ENCODE results near the gene ATF7.

The ATF7 gene

DNA sequence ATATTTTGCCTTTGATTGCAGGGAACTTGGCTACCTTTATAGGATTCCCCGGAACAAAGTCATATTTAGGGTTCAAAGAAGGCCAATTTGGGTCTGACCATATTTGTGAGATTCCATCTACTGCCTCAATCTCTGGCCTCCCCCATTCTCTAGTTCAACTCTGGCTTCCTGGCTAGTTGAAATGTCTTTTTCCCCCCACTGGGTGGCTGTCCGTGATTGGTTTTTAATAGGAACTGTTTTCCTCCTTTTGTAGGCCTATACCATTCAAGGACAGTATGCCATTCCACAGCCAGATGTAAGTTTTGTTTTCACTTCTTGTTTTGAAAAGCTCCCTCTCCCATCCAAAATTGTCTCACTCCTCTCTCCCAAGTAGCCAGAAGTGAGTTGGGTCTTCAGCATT, 160.5 kb downstream of the ATF7 start:
- H3K4me3 ChIP-seq (ENCODE audit: low read depth, low read length): no peak overlapping the region
- no peak for DNase-seq (ENCODE audit: low read depth)
- TF ChIP-seq, protein P1, sequence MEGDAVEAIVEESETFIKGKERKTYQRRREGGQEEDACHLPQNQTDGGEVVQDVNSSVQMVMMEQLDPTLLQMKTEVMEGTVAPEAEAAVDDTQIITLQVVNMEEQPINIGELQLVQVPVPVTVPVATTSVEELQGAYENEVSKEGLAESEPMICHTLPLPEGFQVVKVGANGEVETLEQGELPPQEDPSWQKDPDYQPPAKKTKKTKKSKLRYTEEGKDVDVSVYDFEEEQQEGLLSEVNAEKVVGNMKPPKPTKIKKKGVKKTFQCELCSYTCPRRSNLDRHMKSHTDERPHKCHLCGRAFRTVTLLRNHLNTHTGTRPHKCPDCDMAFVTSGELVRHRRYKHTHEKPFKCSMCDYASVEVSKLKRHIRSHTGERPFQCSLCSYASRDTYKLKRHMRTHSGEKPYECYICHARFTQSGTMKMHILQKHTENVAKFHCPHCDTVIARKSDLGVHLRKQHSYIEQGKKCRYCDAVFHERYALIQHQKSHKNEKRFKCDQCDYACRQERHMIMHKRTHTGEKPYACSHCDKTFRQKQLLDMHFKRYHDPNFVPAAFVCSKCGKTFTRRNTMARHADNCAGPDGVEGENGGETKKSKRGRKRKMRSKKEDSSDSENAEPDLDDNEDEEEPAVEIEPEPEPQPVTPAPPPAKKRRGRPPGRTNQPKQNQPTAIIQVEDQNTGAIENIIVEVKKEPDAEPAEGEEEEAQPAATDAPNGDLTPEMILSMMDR (IDR thresholded peaks at IDR 0.05; ENCODE audit: low read depth, low read length): no peak
- TF ChIP-seq MYC (IDR thresholded peaks at IDR 0.05; ENCODE audit: low read depth, low read length): no peak
- no peak for TF ChIP-seq POLR2A (IDR thresholded peaks at IDR 0.05; ENCODE audit: extremely low read depth, insufficient read length)
- TF ChIP-seq, protein P2, sequence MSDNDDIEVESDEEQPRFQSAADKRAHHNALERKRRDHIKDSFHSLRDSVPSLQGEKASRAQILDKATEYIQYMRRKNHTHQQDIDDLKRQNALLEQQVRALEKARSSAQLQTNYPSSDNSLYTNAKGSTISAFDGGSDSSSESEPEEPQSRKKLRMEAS (IDR thresholded peaks at IDR 0.05; ENCODE audit: low read depth, low read length): no peak

DNA sequence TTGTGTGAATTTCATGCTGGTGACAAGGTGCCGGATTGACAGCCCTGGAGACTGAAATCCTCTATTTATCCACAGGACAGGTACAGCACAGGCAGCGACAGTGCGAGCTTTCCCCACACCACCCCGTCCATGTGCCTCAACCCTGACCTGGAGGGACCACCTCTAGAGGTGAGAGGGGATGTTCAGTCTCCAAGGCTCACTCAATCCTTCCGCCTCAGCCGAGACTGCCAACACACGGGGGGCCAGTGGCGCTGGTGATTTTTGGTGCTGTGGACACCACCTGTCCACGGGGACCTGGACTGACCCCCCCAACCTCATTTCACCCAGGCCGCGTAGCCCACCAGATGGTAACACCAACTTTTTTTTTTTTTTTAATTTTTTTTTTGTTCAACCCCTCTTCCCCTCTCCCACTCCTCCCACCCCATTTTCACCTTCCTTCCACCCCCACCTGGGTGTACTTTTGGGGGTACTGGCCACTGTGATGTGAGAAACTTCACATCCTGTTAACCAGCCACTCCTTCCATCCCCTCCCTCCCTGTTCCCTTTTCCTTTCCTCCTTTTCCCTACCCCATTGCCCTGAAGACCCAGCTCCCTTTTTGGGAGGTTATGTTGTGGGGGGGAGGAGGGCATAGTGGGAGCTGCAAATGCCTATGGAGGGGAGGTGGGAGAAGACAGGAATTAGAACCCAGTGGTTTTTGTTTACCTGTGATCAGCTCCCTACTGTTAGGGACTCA, 161.3 kb downstream of the ATF7 start:
- DNase-seq (ENCODE audit: low read depth): no peak
- TF ChIP-seq POLR2A (IDR thresholded peaks at IDR 0.05; ENCODE audit: extremely low read depth, insufficient read length): no peak
- TF ChIP-seq, protein P1 (IDR thresholded peaks at IDR 0.05; ENCODE audit: low read depth, low read length): no peak
- TF ChIP-seq MYC (IDR thresholded peaks at IDR 0.05; ENCODE audit: low read depth, low read length): no peak
- TF ChIP-seq, protein P2 (IDR thresholded peaks at IDR 0.05; ENCODE audit: low read depth, low read length): no peak
- no peak overlapping the region for H3K4me3 ChIP-seq (ENCODE audit: low read depth, low read length)

DNA sequence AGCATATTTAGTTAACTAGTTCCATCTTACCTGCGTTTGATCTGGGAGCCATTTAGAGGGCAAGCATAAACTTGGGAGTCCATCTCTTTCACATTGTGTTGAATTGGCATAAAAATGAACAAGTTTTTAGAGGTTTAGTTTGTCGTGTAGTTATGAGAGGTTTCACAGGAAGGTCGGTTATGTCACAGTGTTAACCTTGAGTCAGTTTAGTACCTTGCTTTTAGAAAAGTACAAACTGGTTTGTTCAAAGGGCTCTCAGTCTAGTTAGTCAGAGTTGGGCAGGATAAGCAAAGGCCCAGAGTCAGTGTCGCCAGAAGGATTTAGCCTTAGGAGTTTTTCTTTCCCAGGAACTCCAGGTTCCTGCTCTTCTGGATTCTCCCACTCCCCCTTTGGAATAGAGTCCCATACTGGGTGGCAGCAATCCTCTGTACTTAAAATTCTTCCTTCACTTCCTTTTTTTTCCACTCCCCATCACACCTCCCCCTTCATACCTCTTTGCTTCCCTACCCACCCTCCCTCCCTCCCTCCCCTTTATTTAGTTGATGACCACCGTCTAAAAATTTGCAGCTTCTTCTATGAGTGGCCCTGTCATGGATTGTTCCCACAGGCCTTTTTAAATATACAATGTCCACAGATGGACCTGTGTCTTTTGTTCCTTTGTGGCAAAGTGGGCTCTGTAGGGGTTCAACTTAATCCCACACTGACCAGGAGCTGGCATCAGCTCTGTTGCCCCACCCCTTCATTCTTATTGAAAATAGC, 162.2 kb downstream of the ATF7 start:
- no peak for DNase-seq (ENCODE audit: low read depth)
- TF ChIP-seq, protein P2 (IDR thresholded peaks at IDR 0.05; ENCODE audit: low read depth, low read length): no peak
- no peak overlapping the region for H3K4me3 ChIP-seq (ENCODE audit: low read depth, low read length)

DNA sequence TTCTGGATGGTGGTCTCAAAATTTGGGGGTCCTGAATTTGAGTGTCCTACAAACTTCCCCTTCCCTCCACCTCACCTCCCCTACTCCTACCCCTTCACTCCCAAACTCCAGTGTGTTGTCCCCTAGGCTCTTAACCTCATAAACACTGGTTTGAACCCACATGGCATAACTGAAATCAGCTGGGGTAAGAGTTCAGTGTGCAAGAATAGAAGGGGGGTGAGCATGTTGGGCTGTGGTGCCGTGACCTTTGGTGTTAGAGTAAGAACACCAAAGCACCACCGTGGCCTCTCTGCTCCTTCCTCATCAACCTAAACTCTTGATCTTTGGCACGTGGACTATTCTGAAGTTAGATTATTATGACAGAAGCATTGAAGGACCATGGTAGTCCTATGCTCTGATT, 163.2 kb downstream of the ATF7 start:
- DNase-seq (ENCODE audit: low read depth): no peak
- no peak overlapping the region for H3K4me3 ChIP-seq (ENCODE audit: low read depth, low read length)
- TF ChIP-seq POLR2A (IDR thresholded peaks at IDR 0.05; ENCODE audit: extremely low read depth, insufficient read length): no peak
- TF ChIP-seq, protein P1 (IDR thresholded peaks at IDR 0.05; ENCODE audit: low read depth, low read length): no peak
- TF ChIP-seq MYC (IDR thresholded peaks at IDR 0.05; ENCODE audit: low read depth, low read length): no peak
- TF ChIP-seq, protein P2 (IDR thresholded peaks at IDR 0.05; ENCODE audit: low read depth, low read length): no peak

DNA sequence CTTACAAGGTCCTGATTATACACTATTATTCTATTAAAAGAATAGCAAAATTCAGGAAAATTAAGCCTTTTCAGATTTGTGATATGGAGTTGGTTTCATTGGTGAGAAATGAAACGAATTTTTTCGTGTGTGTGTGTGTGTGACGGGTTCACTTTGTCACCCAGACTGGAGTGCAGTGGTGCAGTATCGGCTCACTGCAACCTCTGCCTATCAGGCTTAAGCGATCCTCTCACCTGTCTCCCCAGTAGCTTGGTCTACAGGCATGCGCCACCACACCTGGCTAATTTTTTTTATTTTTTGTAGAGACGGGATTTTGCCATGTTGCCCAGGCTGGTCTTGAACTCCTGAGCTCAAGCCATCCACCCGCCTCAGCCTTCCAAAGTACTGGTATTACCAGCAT, 164.6 kb downstream of the ATF7 start:
- no peak for TF ChIP-seq POLR2A (IDR thresholded peaks at IDR 0.05; ENCODE audit: extremely low read depth, insufficient read length)
- TF ChIP-seq, protein P2 (IDR thresholded peaks at IDR 0.05; ENCODE audit: low read depth, low read length): no peak

DNA sequence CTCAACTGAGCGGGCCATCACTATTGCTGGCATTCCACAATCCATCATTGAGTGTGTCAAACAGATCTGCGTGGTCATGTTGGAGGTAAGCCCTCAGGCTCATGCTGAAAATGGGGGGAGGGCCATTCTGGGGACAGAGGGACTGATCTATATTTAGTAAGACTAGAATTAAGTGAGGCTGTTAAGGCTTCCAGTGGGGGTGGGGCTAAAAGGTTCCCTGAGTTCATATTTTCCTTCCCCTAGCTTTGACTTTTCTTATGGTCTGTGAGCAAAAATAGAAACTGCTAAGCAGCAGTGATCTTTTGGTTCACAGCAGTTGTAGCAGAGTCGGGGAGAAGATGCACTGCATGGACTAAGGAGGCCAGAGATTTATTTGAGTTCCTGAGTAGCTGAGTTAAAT, 165.1 kb downstream of the ATF7 start:
- DNase-seq (ENCODE audit: low read depth): no peak
- no peak overlapping the region for H3K4me3 ChIP-seq (ENCODE audit: low read depth, low read length)
- TF ChIP-seq, protein P2 (IDR thresholded peaks at IDR 0.05; ENCODE audit: low read depth, low read length): no peak
- TF ChIP-seq POLR2A (IDR thresholded peaks at IDR 0.05; ENCODE audit: extremely low read depth, insufficient read length) (no peak), MYC (IDR thresholded peaks at IDR 0.05; ENCODE audit: low read depth, low read length) (no peak)
- TF ChIP-seq, protein P1 (IDR thresholded peaks at IDR 0.05; ENCODE audit: low read depth, low read length): no peak

More for the DNA sequence above, 164.6 kb downstream of the ATF7 start:
- no peak overlapping the region for H3K4me3 ChIP-seq (ENCODE audit: low read depth, low read length)
- DNase-seq (ENCODE audit: low read depth): no peak
